ENCODE data around the gene ZDHHC14. TPM values are rescaled to one million over a fixed set of nuclear protein-coding genes. Genes with fewer than 3 reads are reported as not detected.

ZDHHC14 gene
- total and polyA plus RNA-seq, 2 experiments from 2014 or later = 3.0 to 7.4 TPM

- TF ChIP-seq CREB1 (CRISPR knock-in tag; IDR thresholded peaks at IDR 0.05; ENCODE audit: low read depth) (no peak), CTCF (conservative IDR thresholded peaks at IDR 0.05; ENCODE audit: low read depth in 2 of 2) (no peak), REST (IDR thresholded peaks at IDR 0.05; ENCODE audit: unreplicated experiment) (no peak), NANOG (IDR thresholded peaks at IDR 0.05; ENCODE audit: borderline replicate concordance) (no peak), POLR2AphosphoS5 (IDR thresholded peaks at IDR 0.05; ENCODE audit: low read depth) (no peak), ZNF331 (CRISPR knock-in tag; IDR thresholded peaks at IDR 0.05; ENCODE audit: low read depth) (no peak), JUNB (IDR thresholded peaks at IDR 0.05; ENCODE audit: unreplicated experiment) (no peak), ZNF114 (CRISPR knock-in tag; IDR thresholded peaks at IDR 0.05) (no peak)
Measured at GRCh38 chr6:157450931-157451742, 70.1 kb downstream of the ZDHHC14 start (continued).

GRCh38 chr6:157452096-157452495 is 71.1 kb downstream of the ZDHHC14 start:
- Mint-ChIP-seq H3K9me3 (no peaks in the 10 kb centered on the region; the same call in 2 of the 3 replicates), H3K36me3 (ENCODE audit: low read depth) (no peaks in the 10 kb centered on the region), H3K27ac (no peak overlapping the region), H3K4me1 (peaks cover 21% of the 10 kb centered on the region), H3K27me3 (ENCODE audit: insufficient read depth, low read depth, poor library complexity) (peaks cover 8% of the 10 kb centered on the region), H3K4me3 (no peak overlapping the region)
- no peak overlapping the region for H3K4me2 ChIP-seq
- H3K4me1 ChIP-seq (ENCODE audit: insufficient read depth) = peaks cover 16% of the 10 kb centered on the region
- no peaks in the 10 kb centered on the region for H3K79me2 ChIP-seq (replicated peaks; ENCODE audit: insufficient read depth)
- H3K4me3 ChIP-seq = no peak overlapping the region
- no peaks in the 10 kb centered on the region for H3K36me3 ChIP-seq (ENCODE audit: insufficient read depth)
- H3K27ac ChIP-seq (ENCODE audit: low read depth) = no peak overlapping the region
- no peak for DNase-seq (ENCODE audit: low spot score)
- no peaks in the 10 kb centered on the region for H3K9me2 ChIP-seq (ENCODE audit: insufficient read depth)
- H4K20me1 ChIP-seq (replicated peaks; ENCODE audit: insufficient read depth) = no peaks in the 10 kb centered on the region
- no peak for ATAC-seq
- no peaks in the 10 kb centered on the region for H3K27me3 ChIP-seq (ENCODE audit: insufficient read depth)
- H3F3A ChIP-seq (replicated peaks; ENCODE audit: low read depth) = 0 out of 2 replicates have a peak, but pooled peaks cover 6% of the 10 kb centered on the region
- no peak overlapping the region for H2AFZ ChIP-seq
- TF ChIP-seq ZNF331 (CRISPR knock-in tag; IDR thresholded peaks at IDR 0.05; ENCODE audit: low read depth) = no peak
- no peak for TF ChIP-seq EZH2phosphoT487 (IDR thresholded peaks at IDR 0.05; ENCODE audit: unreplicated experiment)
- no peak for TF ChIP-seq NANOG (IDR thresholded peaks at IDR 0.05; ENCODE audit: borderline replicate concordance)
- no peak for TF ChIP-seq JUNB (IDR thresholded peaks at IDR 0.05; ENCODE audit: unreplicated experiment)
- no peak for TF ChIP-seq ZNF462 (CRISPR knock-in tag; IDR thresholded peaks at IDR 0.05)
- TF ChIP-seq EZH2 (IDR thresholded peaks at IDR 0.05; ENCODE audit: low read depth, unreplicated experiment) = no peak
